Measurements from ENCODE around the gene LIME1. TPM values are rescaled to one million over a fixed set of nuclear protein-coding genes. Genes with fewer than 3 reads are reported as not detected.

LIME1 gene
- total RNA-seq, 1 donor from 2014 or later, result 10.2 TPM

DNA sequence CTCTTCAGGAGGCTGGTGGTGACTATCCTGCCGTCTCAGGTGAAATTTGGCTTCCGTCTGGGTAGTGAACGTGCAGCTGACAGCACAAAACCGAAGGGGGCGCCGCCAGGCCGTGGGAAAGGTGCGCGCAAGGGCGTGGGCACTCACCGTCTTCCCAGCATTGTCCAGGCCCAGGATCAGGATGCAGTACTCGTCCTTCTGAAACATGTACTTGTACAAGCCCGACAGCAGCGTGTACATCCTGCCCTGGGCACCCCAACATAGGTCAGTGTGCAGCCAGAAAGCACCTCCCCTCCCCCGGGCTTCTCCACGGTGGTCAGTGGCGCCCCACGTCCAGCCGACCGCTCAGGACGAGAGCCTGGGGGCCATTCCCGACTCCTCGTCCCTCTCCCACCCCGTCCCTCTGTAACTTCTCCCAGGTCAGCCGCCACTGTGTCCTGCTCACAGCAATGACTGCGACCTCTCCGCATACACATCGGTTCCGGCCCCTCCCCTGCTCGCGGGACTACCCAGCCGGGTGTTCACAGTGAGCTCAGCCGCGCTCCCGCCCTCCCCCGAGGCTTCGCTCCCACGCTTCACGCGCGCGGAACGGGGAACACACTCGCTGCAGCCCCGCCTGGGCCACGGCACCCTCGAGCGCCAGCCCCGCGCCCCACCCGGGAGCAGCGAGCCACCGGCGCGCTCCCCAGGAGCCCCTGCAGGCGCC is 29.5 kb upstream of the LIME1 start:
- intact Hi-C loops (cut with micrococcal nuclease), result loop anchor here (1.0 to 5.0 kb wide), 9 partner anchors 24 to 265 kb away; partner anchors contain the start of genes RTEL1, SLC2A4RG and UCKL1
- H3K4me3 Mint-ChIP-seq, result peak overlapping the region; percentile 87
- peak overlapping the region; percentile 72 for H3K27ac Mint-ChIP-seq
- H3K4me1 Mint-ChIP-seq, result peaks cover 42% of the 10 kb centered on the region
- ChIA-PET POLR2A (interaction anchor here (0.6 to 3.4 kb wide), 22 partner anchors 9 to 273 kb away, joined by 3 to 36 read pairs (median 6); partner anchors contain the start of genes FNDC11, GMEB2, LIME1 and PPDPF), CTCF (interaction anchor here (0.9 to 2.5 kb wide), 3 partner anchors 30 to 273 kb away, joined by 3 to 10 read pairs (median 8); partner anchors contain the start of genes LIME1 and TPD52L2)
- no peaks in the 10 kb centered on the region for H3K27me3 Mint-ChIP-seq
- H3K36me3 Mint-ChIP-seq (ENCODE audit: low read depth), result peaks cover 59% of the 10 kb centered on the region
- H3K9me3 Mint-ChIP-seq, result no peaks in the 10 kb centered on the region
- no peak for TF ChIP-seq CTCF (IDR thresholded peaks at IDR 0.05)
- ATAC-seq (ENCODE audit: low read depth) (peak; percentile 16), DNase-seq (no peak)

GRCh38 chr20:63707558-63708300 is 28.7 kb upstream of the LIME1 start, which contains the start of the genes ARFRP1 and ZGPAT:
Gene ARFRP1, minus strand, starts transcription at chr20:63707976. Its CDS starts 885 bp downstream, at chr20:63707091.
Gene ZGPAT, plus strand, starts transcription at chr20:63708039. Its CDS starts 542 bp downstream, at chr20:63708581.
- peak; percentile 91 for DNase-seq
- peak; percentile 94 for ATAC-seq (ENCODE audit: low read depth)
- H3K9me3 Mint-ChIP-seq, result no peaks in the 10 kb centered on the region
- H3K36me3 Mint-ChIP-seq (ENCODE audit: low read depth), result peaks cover 66% of the 10 kb centered on the region
- no peak for TF ChIP-seq CTCF (IDR thresholded peaks at IDR 0.05)
- ChIA-PET POLR2A (interaction anchor here (0.6 to 3.4 kb wide), 23 partner anchors 9 to 273 kb away, joined by 3 to 36 read pairs (median 6); partner anchors contain the start of genes FNDC11, GMEB2, LIME1 and PPDPF), CTCF (interaction anchor here (0.6 to 2.5 kb wide), 5 partner anchors 29 to 272 kb away, joined by 3 to 10 read pairs (median 4); partner anchors contain the start of genes LIME1 and TPD52L2)
- peak within 1 kb of the TSS; percentile 72 for H3K27ac Mint-ChIP-seq
- peaks cover 42% of the 10 kb centered on the region for H3K4me1 Mint-ChIP-seq
- H3K27me3 Mint-ChIP-seq, result no peaks in the 10 kb centered on the region
- H3K4me3 Mint-ChIP-seq, result peak within 1 kb of the TSS; percentile 87
- intact Hi-C loops (cut with micrococcal nuclease), result loop anchor here (1.0 to 5.0 kb wide), 9 partner anchors 23 to 265 kb away; partner anchors contain the start of genes RTEL1, SLC2A4RG and UCKL1

DNA sequence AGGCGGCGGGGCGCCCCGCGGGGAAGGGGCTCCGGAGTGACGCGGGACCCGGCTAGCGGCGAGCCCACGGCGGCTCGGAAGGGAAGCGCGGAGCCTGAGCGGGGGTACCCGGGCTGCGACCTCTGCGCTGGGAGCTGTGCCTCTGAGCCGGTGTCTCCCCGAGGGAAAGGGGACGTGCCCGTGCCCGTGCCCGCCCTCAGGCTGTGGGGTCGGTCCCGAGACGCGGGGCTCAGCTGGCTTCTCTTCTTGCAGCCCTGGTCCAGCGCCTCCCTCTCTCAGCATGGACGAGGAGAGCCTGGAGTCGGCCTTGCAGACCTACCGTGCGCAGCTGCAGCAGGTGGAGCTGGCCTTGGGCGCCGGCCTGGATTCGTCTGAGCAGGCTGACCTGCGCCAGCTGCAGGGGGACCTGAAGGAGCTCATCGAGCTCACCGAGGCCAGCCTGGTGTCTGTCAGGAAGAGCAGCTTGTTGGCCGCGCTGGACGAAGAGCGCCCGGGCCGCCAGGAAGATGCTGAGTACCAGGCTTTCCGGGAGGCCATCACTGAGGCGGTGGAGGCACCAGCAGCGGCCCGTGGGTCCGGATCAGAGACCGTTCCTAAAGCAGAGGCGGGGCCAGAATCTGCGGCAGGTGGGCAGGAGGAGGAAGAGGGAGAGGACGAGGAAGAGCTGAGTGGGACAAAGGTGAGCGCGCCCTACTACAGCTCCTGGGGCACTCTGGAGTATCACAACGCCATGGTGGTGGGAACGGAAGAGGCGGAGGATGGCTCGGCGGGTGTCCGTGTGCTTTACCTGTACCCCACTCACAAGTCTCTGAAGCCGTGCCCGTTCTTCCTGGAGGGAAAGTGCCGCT is 27.9 kb upstream of the LIME1 start:
- Mint-ChIP-seq H3K4me3 (peak overlapping the region; percentile 72), H3K27me3 (no peaks in the 10 kb centered on the region), H3K4me1 (peaks cover 41% of the 10 kb centered on the region), H3K36me3 (ENCODE audit: low read depth) (peaks cover 68% of the 10 kb centered on the region), H3K9me3 (no peaks in the 10 kb centered on the region), H3K27ac (no peak overlapping the region)
- intact Hi-C loops (cut with micrococcal nuclease), result loop anchor here (5.0 kb wide), 3 partner anchors 71 to 264 kb away; no protein-coding TSS in a partner anchor
- ATAC-seq (ENCODE audit: low read depth) (peak; percentile 3), DNase-seq (peak; percentile 18)
- no peak for TF ChIP-seq CTCF (IDR thresholded peaks at IDR 0.05)
- ChIA-PET POLR2A (interaction anchor here (1.0 to 3.4 kb wide), 20 partner anchors 8 to 272 kb away, joined by 3 to 36 read pairs (median 7); partner anchors contain the start of genes FNDC11, GMEB2, LIME1 and PPDPF), CTCF (interaction anchor here (0.6 to 2.5 kb wide), 5 partner anchors 28 to 272 kb away, joined by 3 to 10 read pairs (median 4); partner anchors contain the start of genes LIME1 and TPD52L2)

DNA sequence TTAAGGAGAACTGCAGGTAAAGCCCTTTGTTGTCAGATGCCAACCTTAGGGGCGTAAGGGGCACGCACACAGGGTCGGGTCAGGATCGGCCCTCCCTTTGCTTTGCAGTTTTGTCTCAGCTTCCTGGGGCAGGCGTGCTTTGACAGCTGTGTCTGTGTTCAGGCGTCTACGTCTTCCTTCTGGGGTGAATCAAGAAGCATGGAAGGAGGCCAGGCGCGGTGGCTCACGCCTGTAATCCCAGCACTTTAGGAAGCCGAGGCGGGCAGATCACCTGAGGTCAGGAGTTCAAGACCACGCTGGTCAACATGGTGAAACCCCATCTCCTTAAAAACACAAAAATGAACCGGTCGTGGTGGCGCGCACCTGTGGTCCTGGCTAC is 27.3 kb upstream of the LIME1 start:
- H3K27ac Mint-ChIP-seq, result no peak overlapping the region
- ChIA-PET CTCF (no interaction called here), POLR2A (interaction anchor here (3.4 kb wide), 1 partner anchor 27 kb away, joined by 36 read pairs; the partner anchor contains the start of gene LIME1)
- no peaks in the 10 kb centered on the region for H3K27me3 Mint-ChIP-seq
- no peaks in the 10 kb centered on the region for H3K9me3 Mint-ChIP-seq
- DNase-seq (no peak), ATAC-seq (ENCODE audit: low read depth) (no peak)
- TF ChIP-seq CTCF (IDR thresholded peaks at IDR 0.05), result no peak
- peaks cover 41% of the 10 kb centered on the region for H3K4me1 Mint-ChIP-seq
- intact Hi-C loops (cut with micrococcal nuclease), result loop anchor here (5.0 kb wide), 3 partner anchors 72 to 263 kb away; no protein-coding TSS in a partner anchor
- peak overlapping the region; percentile 72 for H3K4me3 Mint-ChIP-seq
- peaks cover 69% of the 10 kb centered on the region for H3K36me3 Mint-ChIP-seq (ENCODE audit: low read depth)
